GM18868 (cell line): Measurements from ENCODE around the gene ONECUT1.
"Not testable (repeated sequence)": the region's sequence is repeated elsewhere in the genome, so short reads cannot be mapped to it uniquely, and the experiment has no call there.

Source experiments
- ATAC-seq: cut with Tn5 transposase; IDR thresholded peaks from one replicate; pipeline ENCODE4 v1.9.1; 2021; ENCODE audit warnings: mild to moderate bottlenecking, moderate library complexity; ENCODE audit not compliant: unreplicated experiment

The ONECUT1 gene

DNA sequence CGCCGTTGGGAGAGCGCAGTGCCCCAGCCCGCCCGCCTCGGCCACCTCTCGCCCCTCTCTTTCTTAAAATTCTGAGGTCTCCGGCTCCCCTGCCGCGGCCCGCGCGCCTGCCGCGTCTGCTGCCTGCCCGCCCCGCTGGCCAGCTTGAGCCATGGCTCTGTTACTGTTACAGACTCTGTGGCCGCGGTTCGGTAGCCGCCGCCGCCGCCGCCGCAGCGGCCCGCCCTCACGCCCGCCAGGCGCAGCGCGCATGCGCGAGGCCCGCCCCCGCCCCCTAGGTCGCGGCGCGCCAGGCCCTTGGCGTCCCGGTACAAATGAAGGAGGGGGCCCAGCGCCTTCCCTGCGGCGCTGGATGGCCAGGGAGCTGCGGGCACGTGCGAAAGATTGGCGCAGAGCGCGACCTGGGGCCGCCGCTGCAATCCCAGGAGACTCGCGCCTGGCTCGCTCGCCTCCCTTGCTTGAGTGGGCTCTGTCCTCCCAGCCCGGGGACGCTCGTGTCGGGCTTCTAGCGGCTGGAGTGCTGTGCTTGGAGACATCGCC, at the start of gene ONECUT1:
ONECUT1 (minus strand) TSS at position 168 of the 540 bp plus-strand sequence. CDS start 452 bp downstream, outside the sequence.
- peak; percentile 81 for ATAC-seq

DNA sequence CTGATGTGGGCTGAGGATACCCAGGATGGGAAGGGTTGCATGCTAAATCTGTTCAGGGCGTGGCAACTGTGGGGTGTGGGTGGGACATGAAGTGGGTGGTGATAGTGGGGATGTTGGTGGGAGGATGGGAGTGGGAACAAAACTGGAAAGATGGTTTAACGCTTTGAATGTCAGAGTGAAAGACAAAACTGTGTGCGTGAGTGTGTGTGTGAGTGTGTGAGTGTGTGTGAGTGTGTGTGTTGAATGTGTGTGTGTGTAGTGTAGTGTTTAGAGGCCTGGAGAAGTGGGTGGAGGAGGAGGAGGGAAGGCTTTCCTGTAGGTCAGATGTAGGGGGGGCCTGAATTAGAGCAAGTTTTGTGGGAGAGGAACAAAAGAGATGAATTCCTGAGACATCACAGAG, 44.2 kb upstream of the ONECUT1 start:
- no peak for ATAC-seq

DNA sequence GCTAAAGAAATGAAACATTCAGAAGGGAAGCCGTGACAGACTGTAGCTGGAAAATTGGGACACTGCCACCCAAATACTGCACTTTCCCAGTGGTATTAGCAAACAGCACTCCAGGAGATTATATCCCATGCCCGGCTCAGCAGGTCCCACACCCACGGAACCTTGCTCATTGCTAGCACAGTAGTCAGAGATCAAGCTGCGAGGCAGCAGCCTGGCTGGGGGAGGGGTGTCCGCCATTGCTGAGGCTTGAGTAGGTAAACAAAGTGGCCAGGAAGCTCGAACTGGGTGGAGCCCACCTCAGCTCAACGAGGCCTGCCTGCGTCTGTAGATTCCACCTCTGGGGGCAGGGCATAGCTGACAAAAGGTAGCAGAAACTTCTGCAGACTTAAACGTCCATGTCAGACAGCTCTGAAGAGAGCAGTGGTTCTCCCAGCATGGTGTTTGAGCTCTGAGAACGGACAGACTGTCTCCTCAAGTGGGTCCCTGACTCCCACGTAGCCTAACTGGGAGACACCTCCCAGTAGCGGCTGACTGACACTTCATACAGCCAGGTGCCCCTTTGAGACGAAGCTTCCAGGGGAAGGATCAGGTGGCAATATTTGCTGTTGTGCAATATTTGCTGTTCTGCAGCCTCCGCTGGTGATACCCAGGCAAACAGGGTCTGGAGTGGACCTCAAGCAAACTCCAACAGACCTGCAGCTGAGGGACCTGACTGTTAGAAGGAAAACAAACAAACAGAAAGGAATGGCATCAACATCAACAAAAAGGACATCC, 34.2 kb upstream of the ONECUT1 start:
- not testable (repeated sequence) for ATAC-seq

DNA sequence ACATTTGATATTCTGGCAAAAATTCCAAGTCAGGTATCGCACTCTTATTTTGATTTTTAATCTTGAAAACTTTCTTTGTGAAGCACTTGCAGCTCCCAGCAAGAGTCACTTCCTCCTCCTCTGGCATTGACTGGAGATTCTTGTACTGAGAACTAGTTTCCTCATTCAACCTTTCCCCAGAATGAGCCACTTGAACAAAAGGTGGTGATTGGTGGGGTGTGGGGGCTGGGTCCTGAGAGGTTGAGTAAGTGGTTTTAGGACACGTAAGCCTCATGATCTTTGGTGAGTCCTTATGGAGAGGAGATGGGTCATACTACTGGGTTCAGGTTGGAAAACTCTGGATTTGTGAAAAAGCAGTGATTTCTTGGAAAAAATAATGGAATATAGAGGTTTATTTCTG, 32.3 kb upstream of the ONECUT1 start:
- ATAC-seq: no peak

DNA sequence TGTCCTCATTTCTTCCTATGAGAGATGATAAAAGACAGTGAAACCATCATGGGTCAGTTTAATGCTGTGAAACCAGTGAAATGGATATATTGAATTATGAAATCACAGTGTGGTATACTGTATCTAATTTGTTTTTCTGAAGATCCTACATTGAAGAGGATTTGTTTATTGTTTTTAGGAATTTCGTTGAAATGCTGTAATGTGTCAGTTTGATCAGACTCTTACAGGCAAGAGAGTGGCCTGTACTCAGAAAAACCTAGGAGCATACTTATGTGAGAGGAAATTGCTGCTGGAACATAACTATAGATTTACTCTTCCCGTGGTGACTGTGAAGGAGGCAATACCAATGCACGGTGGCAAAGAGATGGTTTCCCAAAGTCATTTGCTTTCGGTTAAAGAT, 29.1 kb upstream of the ONECUT1 start:
- no peak for ATAC-seq

DNA sequence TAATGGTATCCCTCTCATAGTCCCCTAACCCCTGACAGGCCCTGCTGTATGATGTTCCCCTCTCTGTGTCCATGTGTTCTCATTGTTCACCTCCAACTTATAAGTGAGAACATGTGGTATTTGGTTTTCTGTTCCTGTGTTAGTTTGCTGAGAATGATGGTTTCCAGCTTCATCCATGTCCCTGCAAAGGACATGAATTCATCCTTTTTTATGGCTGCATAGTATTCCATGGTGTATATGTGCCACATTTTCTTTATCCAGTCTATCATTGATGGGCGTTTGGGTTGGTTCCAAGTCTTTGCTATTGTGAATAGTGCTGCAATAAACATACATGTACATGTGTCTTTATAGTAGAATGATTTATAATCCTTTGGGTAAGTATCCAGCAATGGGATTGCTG, 25.8 kb upstream of the ONECUT1 start:
- ATAC-seq: not testable (repeated sequence)

DNA sequence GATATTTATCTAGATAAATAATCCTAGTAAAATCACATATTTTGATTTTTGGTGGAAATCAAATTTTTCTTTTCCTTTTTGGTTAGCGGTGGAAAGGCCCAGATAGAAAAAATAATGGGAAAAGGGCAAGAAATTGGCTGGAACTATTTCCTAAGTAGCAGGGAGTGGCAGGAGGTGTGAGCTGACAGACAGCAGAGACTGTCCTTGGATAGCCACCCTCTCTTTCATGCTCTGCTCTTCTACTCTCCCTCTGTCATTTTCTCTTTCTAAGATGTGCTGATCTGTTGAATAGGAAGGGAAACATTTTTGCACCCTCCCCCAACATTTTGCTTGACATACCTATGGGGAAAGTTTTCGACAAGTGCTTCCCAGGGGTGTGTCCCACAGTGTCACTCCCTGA, 18.9 kb upstream of the ONECUT1 start:
- no peak for ATAC-seq

DNA sequence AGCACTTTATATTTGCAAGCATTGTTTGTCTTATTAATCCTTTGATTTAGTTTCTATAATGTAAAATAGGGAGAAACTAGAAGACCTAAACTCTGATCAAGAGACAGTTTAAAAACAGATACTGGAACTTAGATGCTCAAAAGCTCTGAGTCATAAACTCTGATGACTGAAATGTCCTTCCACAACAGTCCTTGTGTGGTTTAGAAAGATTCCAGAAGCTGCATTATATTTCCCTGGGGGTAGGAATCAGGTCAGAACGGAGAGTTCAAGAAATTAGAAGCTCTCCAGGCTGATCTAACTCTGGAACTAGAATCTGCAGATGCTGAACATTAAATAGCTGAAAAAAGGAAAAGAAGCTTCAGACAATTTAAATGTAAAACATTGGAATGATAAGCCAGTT, 18.3 kb upstream of the ONECUT1 start:
- no peak for ATAC-seq

DNA sequence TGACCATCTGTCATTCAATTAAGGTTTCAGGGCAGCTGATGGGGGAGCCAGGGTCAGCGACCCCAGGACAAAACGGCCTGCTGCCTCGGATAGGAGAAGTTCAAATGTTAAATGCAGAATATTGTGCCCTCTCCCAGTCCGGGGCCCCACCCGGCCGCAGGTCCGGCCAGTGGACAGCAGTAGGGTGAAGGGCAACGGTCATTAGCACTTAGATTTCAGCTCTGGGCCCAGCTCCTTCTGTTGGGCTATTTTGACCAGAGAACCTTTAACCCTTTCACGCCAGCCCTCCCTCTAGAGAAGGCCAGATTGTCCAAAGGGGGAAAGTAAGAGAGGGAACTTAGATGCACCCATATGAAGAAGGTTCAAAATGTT, 16.1 kb upstream of the ONECUT1 start:
- no peak for ATAC-seq

DNA sequence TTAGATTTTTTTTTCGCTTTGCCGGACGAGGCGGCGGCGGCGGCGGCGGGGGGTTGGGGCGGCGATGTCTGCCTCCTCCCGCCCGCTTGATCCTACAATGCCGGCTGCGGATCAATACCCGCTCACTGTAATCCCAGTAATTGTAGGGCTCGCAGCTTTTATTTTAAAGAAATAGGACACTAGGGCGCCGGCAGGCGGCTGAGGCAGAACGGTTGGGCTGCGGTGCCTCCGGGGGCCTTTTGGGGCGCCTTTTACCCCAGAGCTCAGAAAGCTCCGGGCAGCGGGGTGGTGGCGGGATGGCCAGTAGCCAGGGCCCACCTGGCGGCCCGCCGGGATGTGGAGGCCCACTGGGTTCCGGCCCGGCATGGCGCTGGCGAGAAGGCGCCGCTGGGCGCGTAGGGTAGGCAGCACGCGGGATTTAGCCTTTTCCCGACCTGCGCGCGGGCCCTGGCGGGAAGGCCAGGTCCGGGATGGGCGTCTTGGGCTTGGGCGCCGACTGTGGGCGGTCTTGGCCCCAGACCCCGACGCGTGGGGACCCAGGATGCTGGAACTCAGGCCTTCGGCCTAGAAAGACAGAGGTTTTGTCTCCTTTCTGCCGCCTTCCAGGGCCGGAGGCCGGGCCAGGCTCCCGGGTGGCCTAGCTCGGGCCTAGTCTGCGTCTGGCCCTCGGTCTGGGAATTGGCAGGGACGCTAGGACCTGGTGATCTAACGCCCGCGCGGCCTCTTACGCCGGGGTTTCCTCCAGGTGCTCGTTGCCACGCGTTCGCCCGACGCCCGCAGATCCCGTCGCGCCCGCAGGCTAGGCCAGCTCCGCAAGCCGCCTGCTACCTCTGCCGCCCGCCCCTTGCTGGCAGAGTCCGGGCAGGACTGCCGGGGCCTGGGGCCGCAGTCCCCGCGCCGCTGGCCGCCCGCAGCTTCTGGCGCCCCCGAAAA, 15.5 kb upstream of the ONECUT1 start:
- ATAC-seq: no peak

DNA sequence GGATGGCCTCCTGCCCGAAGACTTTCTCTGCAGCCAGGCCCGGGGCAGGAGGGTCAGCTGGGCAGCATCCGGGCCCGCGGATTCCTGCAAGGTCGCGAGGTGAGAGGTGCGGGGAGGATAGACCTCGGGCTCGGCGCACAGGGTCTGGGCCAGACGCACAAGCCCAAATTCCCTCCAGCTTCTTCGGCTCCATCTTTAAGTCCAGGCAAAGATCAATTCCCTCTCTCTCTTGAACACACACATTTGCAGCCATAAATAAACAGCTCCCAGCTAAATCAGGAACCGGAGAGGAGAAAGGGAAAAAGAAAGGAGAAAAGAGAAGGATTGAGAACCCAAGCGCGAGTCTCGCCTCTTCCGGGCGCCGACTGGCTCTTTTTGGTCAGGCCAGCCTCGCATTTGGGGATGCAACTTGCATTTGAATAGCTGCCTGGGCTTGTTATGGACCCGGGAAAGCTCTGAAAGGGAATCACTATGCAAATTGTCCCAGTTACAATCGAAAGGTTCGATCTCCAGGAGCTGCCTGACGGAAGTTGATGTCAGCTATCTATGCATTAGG, 14.5 kb upstream of the ONECUT1 start:
- no peak for ATAC-seq

DNA sequence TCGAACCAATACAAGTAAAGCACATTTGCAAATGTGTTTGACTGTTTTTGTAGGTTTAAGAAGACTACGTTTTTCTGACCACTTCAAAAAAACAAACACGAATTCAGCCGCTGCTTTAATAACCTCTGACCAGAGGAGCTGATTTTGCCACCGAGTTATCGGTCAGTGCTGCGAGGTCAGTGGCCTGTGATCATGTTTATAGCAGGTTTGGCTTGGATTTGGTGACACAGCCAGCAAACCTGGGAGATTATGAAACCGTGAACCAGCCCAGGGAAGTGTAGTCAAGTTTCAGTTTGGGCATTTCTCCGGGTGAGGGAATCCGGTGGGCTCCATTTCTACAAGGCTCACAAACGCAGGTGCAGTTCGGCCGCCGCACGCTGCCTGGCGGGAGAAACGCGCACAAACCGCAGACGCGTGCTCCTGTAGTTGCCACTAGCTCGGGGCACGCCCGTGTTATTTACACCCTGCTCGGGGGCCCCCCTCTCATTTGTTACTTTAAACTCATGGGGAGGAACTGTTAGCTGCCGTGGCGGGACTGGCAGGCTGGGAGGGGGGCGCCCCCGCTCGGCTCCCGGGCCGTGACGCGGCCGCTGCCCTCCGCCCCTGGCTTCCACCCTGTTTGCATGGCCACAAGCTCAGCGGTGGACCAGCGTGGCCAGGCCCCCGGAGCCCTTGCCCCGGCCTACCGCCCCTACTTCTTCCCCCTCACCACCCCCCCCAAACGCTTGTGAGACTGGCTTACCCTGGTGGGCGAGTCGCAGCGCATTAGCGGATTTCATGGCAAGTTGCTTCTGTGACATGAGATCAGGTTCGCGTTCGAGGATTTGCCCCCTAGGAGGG, 13.6 kb upstream of the ONECUT1 start:
- no peak for ATAC-seq

DNA sequence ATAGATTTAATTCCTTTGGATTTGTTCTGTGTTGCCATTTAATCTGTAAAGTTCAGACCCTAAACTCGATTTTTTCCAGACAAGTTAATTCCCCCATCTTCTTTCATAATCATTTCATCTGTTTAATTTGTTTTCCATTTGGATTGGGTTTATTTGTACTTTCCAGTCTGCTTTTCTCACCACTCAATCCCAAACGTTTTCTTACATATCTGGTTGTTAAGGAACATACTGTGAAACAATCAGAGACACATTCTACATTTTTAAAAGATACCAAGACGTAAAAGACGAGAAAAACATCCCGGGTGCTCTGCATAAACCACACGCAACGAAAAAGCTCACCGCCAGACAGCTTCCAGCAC, 13.0 kb upstream of the ONECUT1 start:
- ATAC-seq: no peak

DNA sequence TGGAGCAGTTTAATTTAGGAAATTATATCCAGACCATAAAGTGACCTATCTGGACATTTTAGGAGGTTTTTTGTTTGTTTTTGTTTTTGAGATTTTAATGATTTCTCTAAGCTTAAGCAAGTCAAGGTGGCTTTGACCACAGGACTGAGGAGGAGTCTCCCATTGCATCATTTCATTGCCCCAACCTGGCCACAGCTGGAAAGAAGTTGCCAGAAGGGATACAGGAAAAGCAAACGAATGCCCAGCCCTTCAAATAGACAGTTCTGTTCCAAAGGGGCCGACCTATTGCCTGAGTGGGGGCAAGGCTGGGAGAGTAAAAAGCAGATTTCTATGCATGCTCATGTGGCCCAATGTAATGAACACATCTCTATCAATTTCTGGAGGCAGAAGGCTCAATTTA, 12.0 kb upstream of the ONECUT1 start:
- ATAC-seq: no peak

DNA sequence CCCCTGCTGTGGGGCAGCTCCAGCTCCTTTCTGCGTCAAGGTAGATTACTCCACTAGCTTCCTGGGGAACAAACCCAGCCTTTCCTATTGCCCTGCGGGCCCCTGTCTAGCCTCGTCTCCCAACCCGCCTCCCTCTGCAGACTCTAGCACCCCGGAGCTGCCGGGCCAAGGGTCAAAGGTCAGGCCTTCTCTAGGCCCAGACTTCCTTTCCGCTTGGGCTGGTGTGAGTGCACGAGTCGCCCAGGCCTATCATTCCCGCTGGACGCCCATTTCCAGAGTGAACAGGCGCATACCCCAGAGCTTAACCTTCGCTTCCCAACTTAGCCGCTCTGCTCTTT, 11.6 kb upstream of the ONECUT1 start:
- no peak for ATAC-seq

DNA sequence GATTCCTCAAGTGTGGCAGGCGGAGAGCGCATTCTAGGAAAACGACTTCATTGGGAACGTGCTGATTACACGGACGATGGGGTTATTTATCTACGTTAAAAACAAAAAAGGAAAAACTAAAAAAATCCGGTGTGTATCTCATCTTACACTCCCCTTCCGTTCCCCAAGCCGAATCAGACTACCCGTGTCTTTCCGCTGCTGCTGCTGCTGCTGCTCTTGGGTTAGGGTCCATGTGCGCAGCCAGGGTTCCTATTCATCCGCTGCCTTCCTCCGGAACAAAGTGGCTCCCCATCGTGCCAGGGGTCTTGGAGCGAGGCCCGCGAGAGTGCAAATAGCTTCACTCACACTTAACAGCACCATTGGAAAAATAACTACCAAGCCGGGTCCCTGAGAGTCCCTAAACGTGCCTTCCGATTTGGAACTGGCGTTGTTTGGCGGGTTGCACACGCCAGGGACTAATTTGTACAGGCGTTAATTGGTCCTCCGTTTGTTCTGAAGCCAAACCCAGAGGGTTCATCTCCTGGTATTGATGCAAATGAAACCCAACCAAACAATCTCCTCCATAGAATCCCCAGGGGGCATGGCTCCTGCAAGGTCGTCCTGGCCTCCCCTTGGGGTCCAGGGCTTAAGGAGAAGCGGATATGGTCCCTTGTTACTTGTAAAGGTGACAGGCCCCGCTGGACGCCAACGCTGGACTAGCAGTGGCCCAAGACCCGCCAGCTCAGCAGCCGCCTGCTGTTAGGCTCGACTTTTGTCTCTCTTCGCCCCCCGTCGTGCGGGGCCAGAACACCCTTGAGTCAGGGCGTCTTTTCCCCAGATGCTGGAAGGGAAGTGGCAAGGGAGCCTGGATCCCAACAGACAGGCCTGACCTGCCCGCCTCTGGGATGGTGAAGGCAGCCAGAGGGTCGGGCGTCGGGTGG, 11.0 kb upstream of the ONECUT1 start:
- ATAC-seq: no peak

DNA sequence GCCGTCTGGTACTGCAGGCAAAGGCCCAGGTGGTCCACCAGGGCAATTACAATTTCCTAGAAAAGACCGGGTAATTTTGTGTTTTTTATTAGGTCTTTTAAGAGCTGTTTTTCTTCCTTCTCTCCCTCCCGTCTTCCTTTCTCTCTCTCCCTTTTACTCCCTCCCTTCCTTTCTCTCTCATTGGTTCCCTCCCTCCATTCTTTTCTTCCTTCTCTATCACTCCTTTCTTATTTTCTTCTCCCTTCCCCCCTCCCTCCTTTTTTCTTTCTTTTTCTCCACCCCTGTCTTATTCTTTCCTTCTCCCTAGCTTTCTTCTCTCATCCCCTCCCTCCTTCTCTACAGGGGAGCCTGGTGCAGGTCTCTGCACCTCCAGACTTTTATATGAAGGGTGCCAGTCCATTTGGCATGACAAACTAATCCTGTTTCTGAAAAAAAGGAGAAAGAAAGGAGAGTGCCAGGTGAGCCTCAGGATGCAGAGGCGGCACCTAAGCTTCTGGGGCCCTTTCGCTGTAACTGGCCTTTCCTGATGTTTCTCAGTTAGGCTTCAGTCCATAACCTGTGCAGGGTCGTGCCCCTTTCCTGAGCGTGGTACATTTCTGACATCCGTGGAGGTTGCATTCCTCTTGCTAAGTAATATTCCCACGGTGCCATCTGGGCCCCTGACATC, 9.1 kb upstream of the ONECUT1 start:
- ATAC-seq: no peak

DNA sequence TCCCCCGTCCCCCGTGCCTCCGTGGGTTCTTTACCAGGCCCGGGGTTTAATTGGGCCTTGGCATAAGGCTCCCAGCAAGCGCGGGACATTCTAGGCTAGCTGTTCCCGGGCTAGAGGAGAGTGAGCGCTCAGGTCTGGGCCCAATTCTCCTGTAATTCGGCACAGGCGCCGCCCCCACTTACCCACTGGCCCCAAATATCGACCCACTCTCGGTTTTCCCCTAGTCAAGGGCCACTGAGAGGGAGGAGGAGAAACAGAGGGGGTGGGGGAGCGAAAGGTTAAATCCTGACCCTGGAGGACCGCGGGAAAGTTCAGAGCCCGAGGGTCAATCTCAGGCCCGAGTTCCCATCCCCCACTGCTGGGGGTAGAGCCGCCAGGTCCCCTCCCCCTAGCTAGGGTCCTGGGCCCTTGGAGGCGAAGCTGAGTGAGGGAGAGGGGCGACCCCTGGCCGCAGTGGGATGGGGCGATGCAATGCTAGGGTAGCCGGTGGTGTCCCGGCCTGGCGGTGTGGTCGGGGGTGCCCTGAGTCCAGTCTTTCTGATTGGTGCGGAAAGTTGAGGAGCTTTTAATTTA, 8.5 kb upstream of the ONECUT1 start:
- ATAC-seq: no peak
